Gastrocnemius medialis (tissue), 4 donors: ENCODE results near the gene HOXC6.

Experiments used
- CTCF ChIP-seq, 5 experiments: fragments of 450-650 bp in 3 of 5; fragments of 200-600 bp in 2 of 5; sonication (generic) in 2 of 5; IDR thresholded peaks in 4 of 5; conservative IDR thresholded peaks in 1 of 5; 1 replicate in 4 of 5; 2 replicates in 1 of 5; pipeline ENCODE4 v1.5.1; 2016 to 2019; ENCODE audit warnings: antibody characterized with exemption in 5 of 5, mild to moderate bottlenecking in 3 of 5, moderate library complexity in 3 of 5
- POLR2A ChIP-seq, 2 donors: fragments of 450-650 bp; IDR thresholded peaks; one replicate each; pipeline ENCODE4 v1.6.1; 2017; ENCODE audit warnings: antibody characterized with exemption in 2 of 2, mild to moderate bottlenecking in 2 of 2, moderate library complexity in 2 of 2

DNA sequence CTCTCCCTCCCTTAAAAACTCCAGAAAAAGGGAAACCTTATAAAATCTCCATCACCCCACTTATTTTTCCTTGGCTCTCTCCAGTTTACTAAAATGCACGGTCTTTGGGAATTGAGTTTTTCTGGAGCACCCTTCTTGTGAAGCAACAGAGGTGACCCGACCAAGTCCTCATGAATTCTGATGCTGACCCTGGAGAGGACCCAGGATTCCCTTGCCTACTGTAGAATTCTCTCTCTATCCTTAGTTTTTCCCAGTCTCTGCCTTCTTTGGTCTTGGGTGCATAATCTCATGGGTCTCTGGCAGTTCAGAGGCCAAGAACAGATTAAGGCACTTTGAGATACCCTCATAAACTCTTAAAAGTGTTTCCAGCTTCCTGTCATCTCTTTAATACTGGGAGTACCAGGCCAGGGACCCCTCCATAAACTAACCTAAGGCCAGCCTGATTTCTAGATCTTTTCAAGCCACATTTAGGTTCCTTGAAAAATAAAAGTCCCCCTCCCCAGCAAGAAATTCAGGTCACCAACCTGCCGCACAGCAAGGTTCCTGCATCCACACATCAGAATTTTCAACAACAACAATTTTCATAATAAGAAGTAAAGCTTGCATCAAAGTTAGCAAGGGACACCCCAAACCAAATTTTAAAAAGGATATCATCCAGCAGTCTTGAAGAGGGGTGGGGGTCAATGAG is 20.3 kb downstream of the HOXC6 start:
- TF ChIP-seq CTCF (IDR thresholded peaks at IDR 0.05 in 4 of 5, conservative IDR thresholded peaks at IDR 0.05 in 1 of 5) (no peak), POLR2A (IDR thresholded peaks at IDR 0.05) (no peak)
